B cell (primary cell): Measurements from ENCODE around the gene LHPP. TPM values are rescaled to one million over a fixed set of nuclear protein-coding genes. Genes with fewer than 3 reads are reported as not detected.
A peak's percentile ranks its signal among the peaks of the same experiment; 100 is the strongest.

Experiments used
- ATAC-seq: fragments of 200-7000 bp; cut with Tn5 transposase; one replicate; pipeline ENCODE4 v1.10.0; 2021; ENCODE audit warnings: low read depth, mild to moderate bottlenecking, moderate number of reproducible peaks, moderate library complexity
- CTCF ChIA-PET: fragments of 350-600 bp; sonication (Branson Sonifier 250); formaldehyde crosslinking; loops from one replicate; lab custom pipeline; 2021; ENCODE audit warnings: antibody characterized with exemption, inconsistent platforms; lab: Charles Lee
- POLR2A ChIA-PET: fragments of 350-600 bp; sonication (Branson Sonifier 250); formaldehyde crosslinking; loops from one replicate; lab custom pipeline; 2021; ENCODE audit warnings: antibody characterized with exemption; lab: Charles Lee
- DNase-seq: peaks from one replicate; pipeline ENCODE4 v3.0.0; 2013
- H2AFZ ChIP-seq: 2 replicates; pipeline ENCODE4 v1.6.1; 2012; ENCODE audit warnings: mild to moderate bottlenecking, low read depth, low read length; ENCODE audit not compliant: insufficient read depth, poor library complexity, severe bottlenecking
- H3K27ac ChIP-seq, 2 donors: 1 replicate in 1 of 2; 2 replicates in 1 of 2; pipeline ENCODE4 v1.5.1; 2012 to 2013; ENCODE audit warnings: low read length in 2 of 2, mild to moderate bottlenecking in 2 of 2, moderate library complexity in 1 of 2
- H3K27me3 ChIP-seq, 4 experiments: fragments of 200-600 bp in 1 of 4; sonication (generic) in 1 of 4; replicated peaks in 1 of 4; 1 replicate in 2 of 4; 2 replicates in 2 of 4; pipeline versions ENCODE4 v1.6.1 to v1.7.0; 2013 to 2016; ENCODE audit warnings: low read length in 3 of 4, mild to moderate bottlenecking in 2 of 4, mixed read lengths in 1 of 4, moderate library complexity in 1 of 4; ENCODE audit not compliant: insufficient read depth in 4 of 4, control insufficient read depth in 3 of 4; ENCODE audit errors: control extremely low read depth in 1 of 4
- H3K36me3 ChIP-seq, 2 experiments: replicated peaks in 1 of 2; 1 replicate in 1 of 2; 2 replicates in 1 of 2; pipeline versions ENCODE4 v1.6.1 to v1.7.1; 2013; ENCODE audit warnings: low read length in 1 of 2; ENCODE audit not compliant: insufficient read depth in 2 of 2, control insufficient read depth in 1 of 2; ENCODE audit errors: control extremely low read depth in 1 of 2, extremely low read depth in 1 of 2
- H3K4me1 ChIP-seq, 2 donors: fragments of 200-600 bp in 1 of 2; sonication (generic) in 1 of 2; 1 replicate in 1 of 2; 2 replicates in 1 of 2; pipeline versions ENCODE4 v1.5.1 to v1.6.1; 2013 to 2017; ENCODE audit warnings: low read length in 2 of 2; ENCODE audit not compliant: control insufficient read depth in 2 of 2, insufficient read depth in 2 of 2
- H3K4me2 ChIP-seq: replicated peaks from 2 replicates; pipeline ENCODE3; 2012; ENCODE audit warnings: mild to moderate bottlenecking, low read depth, low read length; ENCODE audit not compliant: poor library complexity, severe bottlenecking
- H3K4me3 ChIP-seq, 5 experiments: fragments of 200-600 bp in 1 of 5; sonication (generic) in 1 of 5; 1 replicate in 3 of 5; 2 replicates in 2 of 5; pipeline versions ENCODE4 v1.5.1 to v1.7.0; 2011 to 2016; ENCODE audit warnings: low read length in 4 of 5, mild to moderate bottlenecking in 4 of 5, low read depth in 2 of 5, control low read depth in 1 of 5, moderate library complexity in 1 of 5; ENCODE audit not compliant: insufficient read depth in 1 of 5; ENCODE audit errors: control extremely low read depth in 1 of 5, extremely low read depth in 1 of 5
- H3K79me2 ChIP-seq: fragments of 200-600 bp; sonication (generic); one replicate; pipeline ENCODE4 v1.6.0; 2016; ENCODE audit warnings: low read length; ENCODE audit not compliant: control insufficient read depth, insufficient read depth
- H3K9ac ChIP-seq: fragments of 200-600 bp; sonication (generic); 2 replicates; pipeline ENCODE4 v1.6.1; 2017; ENCODE audit warnings: mild to moderate bottlenecking, low read length, moderate library complexity
- H3K9me3 ChIP-seq, 3 donors: one replicate each; pipeline versions ENCODE4 v1.6.1 to v1.7.1; 2013; ENCODE audit warnings: low read length in 2 of 3; ENCODE audit not compliant: control insufficient read depth in 2 of 3, insufficient read depth in 1 of 3; ENCODE audit errors: control extremely low read depth in 1 of 3
- H4K20me1 ChIP-seq: 2 replicates; pipeline ENCODE4 v1.6.0; 2012; ENCODE audit warnings: mild to moderate bottlenecking, low read length; ENCODE audit not compliant: insufficient read depth, control insufficient read depth, poor library complexity, severe bottlenecking
- H3K27ac Mint-ChIP-seq: one replicate; pipeline ENCODE4 v1.8.0; 2021; ENCODE audit warnings: mixed read lengths
- H3K27me3 Mint-ChIP-seq: one replicate; pipeline ENCODE4 v1.8.0; 2021; ENCODE audit warnings: mixed read lengths
- H3K4me1 Mint-ChIP-seq: one replicate; pipeline ENCODE4 v1.8.0; 2021; ENCODE audit warnings: mixed read lengths
- H3K4me3 Mint-ChIP-seq: one replicate; pipeline ENCODE4 v1.8.0; 2021; ENCODE audit warnings: mixed read lengths
- H3K9me3 Mint-ChIP-seq: one replicate; pipeline ENCODE4 v1.8.0; 2022; ENCODE audit warnings: mixed read lengths; ENCODE audit not compliant: insufficient read depth
- EZH2 ChIP-seq: IDR thresholded peaks from 2 replicates; pipeline ENCODE4 v1.6.1; 2012; ENCODE audit warnings: borderline replicate concordance, low read depth, mild to moderate bottlenecking, moderate library complexity, low read length; ENCODE audit not compliant: insufficient read depth, poor library complexity, severe bottlenecking
- WGBS: methylation state at CpG from one replicate; pipeline ENCODE4 v1.1.5; 2013; ENCODE audit warnings: missing lambda C conversion rate; ENCODE audit not compliant: insufficient coverage; 5-methylcytosine and 5-hydroxymethylcytosine counted together
- intact Hi-C: fragments of 100-400 bp; cut with micrococcal nuclease; formaldehyde crosslinking; loops from one replicate; pipeline ENCODE4 v1.10.0; 2022
- polyA plus RNA-seq: library from polyadenylated mRNA; depleted of rRNA; stranded (reverse); fragments of >200 nt; gene quantifications from 2 replicates; pipeline ENCODE4 v1.2.3, GENCODE V29; 2012
- total RNA-seq, 2 donors: library from RNA; stranded (reverse); fragments of 120-200 nt in 1 of 2; gene quantifications; 1 replicate in 1 of 2; 2 replicates in 1 of 2; pipeline versions ENCODE4 v1.2.3 to v1.2.4, GENCODE V29; 2013 to 2022
- TF ChIP-seq, protein P1 (sequence below): fragments of 200-600 bp; IDR thresholded peaks from one replicate; pipeline ENCODE4 v1.8.0; 2022; ENCODE audit warnings: antibody characterized with exemption, mild to moderate bottlenecking

The LHPP gene
- total and polyA plus RNA-seq, 2 donors (not counting 1 experiment from before 2014, with no cell fraction given): 60.2 to 83.5 TPM

DNA sequence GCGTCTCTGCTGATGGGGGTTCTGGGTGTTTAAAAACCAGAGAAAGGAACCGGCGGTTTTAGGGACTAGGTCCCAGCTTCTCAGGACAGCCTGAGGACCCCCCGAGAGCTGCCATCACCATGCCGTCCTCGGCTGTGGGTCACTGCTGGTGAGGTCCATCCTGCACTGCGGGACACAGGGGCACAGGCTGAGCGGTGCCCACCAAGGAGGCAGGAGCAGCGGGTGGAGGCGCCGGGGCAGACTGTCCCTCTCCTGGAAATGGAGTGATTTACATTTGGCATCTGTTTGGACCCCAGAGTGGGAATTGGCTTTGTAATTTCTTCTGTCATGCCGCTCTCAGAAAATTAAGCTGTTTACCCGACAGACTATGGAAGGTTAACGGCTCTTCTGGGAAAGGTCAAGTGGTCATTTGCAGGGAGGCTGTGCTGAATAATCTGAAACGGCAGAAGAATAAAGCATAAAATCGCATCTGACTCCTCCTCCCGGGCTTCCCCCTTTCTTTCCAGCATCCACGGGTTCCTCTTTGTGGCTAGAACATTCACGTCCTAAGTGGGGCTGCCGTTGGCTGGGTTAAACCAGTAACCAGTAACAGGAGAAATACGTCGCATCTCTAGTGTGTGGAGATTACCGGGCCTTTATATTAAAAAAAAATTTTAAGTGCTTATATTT lies 31.7 kb downstream of the LHPP start:
- no peaks in the 10 kb centered on the region for H3K4me1 ChIP-seq
- H3K9me3 ChIP-seq: no peaks in the 10 kb centered on the region
- TF ChIP-seq, protein P1, sequence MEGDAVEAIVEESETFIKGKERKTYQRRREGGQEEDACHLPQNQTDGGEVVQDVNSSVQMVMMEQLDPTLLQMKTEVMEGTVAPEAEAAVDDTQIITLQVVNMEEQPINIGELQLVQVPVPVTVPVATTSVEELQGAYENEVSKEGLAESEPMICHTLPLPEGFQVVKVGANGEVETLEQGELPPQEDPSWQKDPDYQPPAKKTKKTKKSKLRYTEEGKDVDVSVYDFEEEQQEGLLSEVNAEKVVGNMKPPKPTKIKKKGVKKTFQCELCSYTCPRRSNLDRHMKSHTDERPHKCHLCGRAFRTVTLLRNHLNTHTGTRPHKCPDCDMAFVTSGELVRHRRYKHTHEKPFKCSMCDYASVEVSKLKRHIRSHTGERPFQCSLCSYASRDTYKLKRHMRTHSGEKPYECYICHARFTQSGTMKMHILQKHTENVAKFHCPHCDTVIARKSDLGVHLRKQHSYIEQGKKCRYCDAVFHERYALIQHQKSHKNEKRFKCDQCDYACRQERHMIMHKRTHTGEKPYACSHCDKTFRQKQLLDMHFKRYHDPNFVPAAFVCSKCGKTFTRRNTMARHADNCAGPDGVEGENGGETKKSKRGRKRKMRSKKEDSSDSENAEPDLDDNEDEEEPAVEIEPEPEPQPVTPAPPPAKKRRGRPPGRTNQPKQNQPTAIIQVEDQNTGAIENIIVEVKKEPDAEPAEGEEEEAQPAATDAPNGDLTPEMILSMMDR: no peak
- TF ChIP-seq EZH2: no peak
- WGBS: 66% methylated on average over 17 of the region's 23 CpGs
- ATAC-seq (no peak), DNase-seq (no peak)
- H3K36me3 ChIP-seq: peaks cover 3 to 5% of the 10 kb centered on the region in 2 experiments
- H3K4me2 ChIP-seq: peak overlapping the region; percentile 66
- H3K4me3 ChIP-seq: no peak overlapping the region
- intact Hi-C loops: no loop called here
- H3K27me3 Mint-ChIP-seq: no peaks in the 10 kb centered on the region
- H3K9ac ChIP-seq: no peak overlapping the region
- H3K9me3 Mint-ChIP-seq: no peaks in the 10 kb centered on the region
- no peak overlapping the region for H3K27ac ChIP-seq
- H4K20me1 ChIP-seq: no peaks in the 10 kb centered on the region
- CTCF ChIA-PET: no interaction called here
- no peak overlapping the region for H2AFZ ChIP-seq
- H3K27ac Mint-ChIP-seq: no peak overlapping the region
- no peaks in the 10 kb centered on the region for H3K79me2 ChIP-seq
- no peak overlapping the region for H3K4me3 Mint-ChIP-seq
- POLR2A ChIA-PET: no interaction called here
- peaks cover 0 to 3% (median 0%) of the 10 kb centered on the region in 4 experiments for H3K27me3 ChIP-seq
- peaks cover 1% of the 10 kb centered on the region for H3K4me1 Mint-ChIP-seq

DNA sequence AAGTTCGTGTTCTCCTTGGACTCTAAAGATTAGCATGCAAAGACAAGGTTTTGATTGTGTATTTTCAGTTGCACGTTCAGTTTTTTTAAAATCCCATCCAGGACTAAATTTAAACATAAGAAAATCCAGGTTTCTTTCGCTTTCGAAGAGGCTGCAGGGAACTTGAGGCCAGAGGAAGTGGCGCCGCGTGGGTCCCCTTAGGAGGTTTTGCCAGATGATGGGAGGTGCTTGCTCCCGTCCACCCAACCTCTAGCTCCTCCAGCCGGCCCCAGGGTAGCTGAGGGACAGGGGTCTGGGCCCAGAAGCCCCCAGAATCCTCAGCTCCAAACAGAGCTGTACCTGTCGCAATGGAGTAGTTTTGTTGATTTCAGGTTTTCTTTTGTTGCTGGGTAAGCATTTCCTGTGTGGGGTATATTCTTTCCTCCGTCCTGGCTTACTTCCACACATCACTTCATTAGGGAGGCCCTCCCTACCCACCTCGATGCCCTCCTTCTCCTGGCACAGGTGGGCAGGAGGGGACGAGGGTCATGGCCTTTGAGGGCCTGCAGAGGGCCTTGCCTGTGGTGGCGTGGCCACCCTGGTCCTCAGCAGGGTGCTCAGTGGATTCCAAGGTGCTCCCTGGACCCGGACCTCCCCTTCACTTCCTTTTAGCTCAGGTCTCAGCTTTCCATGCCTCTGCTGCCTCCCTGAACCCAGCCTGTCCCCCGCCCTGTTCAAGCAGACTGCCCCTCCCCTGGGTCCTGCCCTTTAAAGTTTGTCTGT lies 32.6 kb downstream of the LHPP start:
- DNase-seq (no peak), ATAC-seq (no peak)
- Histone ChIP-seq H2AFZ (peak overlapping the region; percentile 38), H3K9ac (peak overlapping the region; percentile 19), H3K4me1 (no peaks in the 10 kb centered on the region), H3K36me3 (peaks cover 0 to 2% of the 10 kb centered on the region in 2 experiments), H3K9me3 (no peaks in the 10 kb centered on the region), H3K27me3 (peaks cover 0 to 3% (median 0%) of the 10 kb centered on the region in 4 experiments), H3K27ac (no peak overlapping the region), H3K79me2 (no peaks in the 10 kb centered on the region), H3K4me2 (peak overlapping the region; percentile 66), H4K20me1 (no peaks in the 10 kb centered on the region), H3K4me3 (peak overlapping the region in 1 of 5 experiments; percentile 15)
- peaks cover 1% of the 10 kb centered on the region for H3K4me1 Mint-ChIP-seq
- H3K4me3 Mint-ChIP-seq: peak overlapping the region; percentile 16
- H3K27ac Mint-ChIP-seq: no peak overlapping the region
- H3K9me3 Mint-ChIP-seq: no peaks in the 10 kb centered on the region
- no peaks in the 10 kb centered on the region for H3K27me3 Mint-ChIP-seq
- TF ChIP-seq, protein P1: no peak
- TF ChIP-seq EZH2: no peak
- intact Hi-C loops: no loop called here
- POLR2A ChIA-PET: no interaction called here
- CTCF ChIA-PET: no interaction called here
- 39% methylated on average over 9 of the region's 16 CpGs for WGBS
